AG04450 (cell line): ENCODE results near the gene C4orf33. TPM values are rescaled to one million over a fixed set of nuclear protein-coding genes. Genes with fewer than 3 reads are reported as not detected.
"Not testable (repeated sequence)": the region's sequence is repeated elsewhere in the genome, so short reads cannot be mapped to it uniquely, and the experiment has no call there.

ENCODE experiments used
- CTCF ChIA-PET: fragments of 300-600, 350-600 bp; formaldehyde crosslinking; extraction: SDS; loops from one replicate; lab custom pipeline; 2022; ENCODE audit warnings: antibody characterized with exemption, inconsistent platforms; lab: Charles Lee
- POLR2A ChIA-PET: fragments of 350-600 bp; formaldehyde crosslinking; extraction: SDS; loops from one replicate; lab custom pipeline; 2021; ENCODE audit warnings: antibody characterized with exemption, inconsistent platforms; lab: Yijun Ruan, JAX
- DNase-seq: peaks from one replicate; pipeline ENCODE4 v3.0.0-alpha.2; 2011; ENCODE audit warnings: low read depth, low spot score
- H3K27ac ChIP-seq: one replicate; pipeline ENCODE4 v1.5.1; 2012; ENCODE audit warnings: low read depth, low read length, control low read depth
- H3K27me3 ChIP-seq: one replicate; pipeline ENCODE4 v1.6.0; 2012; ENCODE audit warnings: low read length; ENCODE audit not compliant: control insufficient read depth, insufficient read depth
- H3K4me3 ChIP-seq: 2 replicates; pipeline ENCODE4 v1.5.1; 2011; ENCODE audit warnings: mild to moderate bottlenecking, low read depth, low read length, control low read depth
- H3K9me3 ChIP-seq: 2 replicates; pipeline ENCODE4 v1.5.1; 2012; ENCODE audit warnings: low read length; ENCODE audit not compliant: control insufficient read depth, insufficient read depth
- polyA minus RNA-seq: library from RNA; depleted of rRNA, polyadenylated mRNA; stranded (reverse); fragments of >200 nt; gene quantifications from 2 replicates; pipeline ENCODE4 v1.2.3, GENCODE V29; 2011; rRNA and poly(A)+ RNA removed
- polyA plus RNA-seq: library from polyadenylated mRNA; depleted of rRNA; stranded (reverse); fragments of >200 nt; gene quantifications from 2 replicates; pipeline ENCODE4 v1.2.3, GENCODE V29; 2011; rRNA removed
- TF ChIP-seq, protein P1 (sequence below): IDR thresholded peaks from 2 replicates; pipeline ENCODE4 v1.5.1; 2011; ENCODE audit warnings: low read depth, low read length, control low read depth, inconsistent platforms

The C4orf33 gene
- polyA plus RNA-seq (7.3 and 11.9 TPM in 2 replicates), polyA minus RNA-seq (3.0 and 5.5 TPM in 2 replicates)

GRCh38 chr4:129095811-129096454, at the start of gene C4orf33:
Gene C4orf33, plus strand, starts transcription at chr4:129096152. Its CDS starts 6,459 bp downstream, at chr4:129102611.
- Histone ChIP-seq H3K4me3 (peak within 1 kb of the TSS; percentile 71), H3K9me3 (no peaks in the 10 kb centered on the region), H3K27ac (peak within 1 kb of the TSS; percentile 82), H3K27me3 (no peaks in the 10 kb centered on the region)
- POLR2A ChIA-PET = no interaction called here
- TF ChIP-seq, protein P1, sequence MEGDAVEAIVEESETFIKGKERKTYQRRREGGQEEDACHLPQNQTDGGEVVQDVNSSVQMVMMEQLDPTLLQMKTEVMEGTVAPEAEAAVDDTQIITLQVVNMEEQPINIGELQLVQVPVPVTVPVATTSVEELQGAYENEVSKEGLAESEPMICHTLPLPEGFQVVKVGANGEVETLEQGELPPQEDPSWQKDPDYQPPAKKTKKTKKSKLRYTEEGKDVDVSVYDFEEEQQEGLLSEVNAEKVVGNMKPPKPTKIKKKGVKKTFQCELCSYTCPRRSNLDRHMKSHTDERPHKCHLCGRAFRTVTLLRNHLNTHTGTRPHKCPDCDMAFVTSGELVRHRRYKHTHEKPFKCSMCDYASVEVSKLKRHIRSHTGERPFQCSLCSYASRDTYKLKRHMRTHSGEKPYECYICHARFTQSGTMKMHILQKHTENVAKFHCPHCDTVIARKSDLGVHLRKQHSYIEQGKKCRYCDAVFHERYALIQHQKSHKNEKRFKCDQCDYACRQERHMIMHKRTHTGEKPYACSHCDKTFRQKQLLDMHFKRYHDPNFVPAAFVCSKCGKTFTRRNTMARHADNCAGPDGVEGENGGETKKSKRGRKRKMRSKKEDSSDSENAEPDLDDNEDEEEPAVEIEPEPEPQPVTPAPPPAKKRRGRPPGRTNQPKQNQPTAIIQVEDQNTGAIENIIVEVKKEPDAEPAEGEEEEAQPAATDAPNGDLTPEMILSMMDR = no peak
- CTCF ChIA-PET = interaction anchor here (0.7 kb wide), 1 partner anchor 1314 kb away, joined by 3 read pairs; the partner anchor contains the start of gene HSPA4L
- peak; percentile 18 for DNase-seq

DNA sequence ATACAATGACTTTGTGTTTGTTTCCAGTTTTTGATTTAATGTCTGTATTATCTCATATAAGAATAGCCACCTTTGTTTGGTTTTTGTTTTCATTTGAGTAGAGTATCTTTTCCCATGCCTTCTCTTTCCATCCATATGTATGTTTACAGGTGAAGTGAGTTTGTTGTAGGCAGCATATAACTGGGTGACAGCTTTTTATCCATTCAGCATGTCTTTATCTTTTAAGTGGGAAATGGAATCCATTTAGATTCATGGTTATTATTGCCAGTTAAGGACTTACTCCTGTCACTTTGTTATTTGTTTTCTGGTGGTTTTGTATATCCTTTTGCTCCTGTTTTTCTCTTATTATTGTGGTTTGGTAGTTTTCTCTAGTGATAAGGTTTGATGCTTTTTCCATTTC, 36.9 kb upstream of the C4orf33 start:
- Histone ChIP-seq H3K27me3 (no peaks in the 10 kb centered on the region), H3K9me3 (peaks cover 41% of the 10 kb centered on the region), H3K4me3 (no peak overlapping the region), H3K27ac (no peak overlapping the region)
- no peak for DNase-seq
- TF ChIP-seq, protein P1 = no peak
- ChIA-PET CTCF (interaction anchor here (0.6 kb wide), 1 partner anchor 531 kb away, joined by 3 read pairs; no protein-coding TSS in a partner anchor), POLR2A (no interaction called here)

- Histone ChIP-seq H3K27me3 (no peaks in the 10 kb centered on the region), H3K27ac (no peak overlapping the region), H3K4me3 (no peak overlapping the region), H3K9me3 (peaks cover 26% of the 10 kb centered on the region)
- TF ChIP-seq, protein P1 = no peak
- CTCF ChIA-PET = no interaction called here
- POLR2A ChIA-PET = no interaction called here
- DNase-seq = no peak
Measured at GRCh38 chr4:129062580-129062979, 33.4 kb upstream of the C4orf33 start.

DNA sequence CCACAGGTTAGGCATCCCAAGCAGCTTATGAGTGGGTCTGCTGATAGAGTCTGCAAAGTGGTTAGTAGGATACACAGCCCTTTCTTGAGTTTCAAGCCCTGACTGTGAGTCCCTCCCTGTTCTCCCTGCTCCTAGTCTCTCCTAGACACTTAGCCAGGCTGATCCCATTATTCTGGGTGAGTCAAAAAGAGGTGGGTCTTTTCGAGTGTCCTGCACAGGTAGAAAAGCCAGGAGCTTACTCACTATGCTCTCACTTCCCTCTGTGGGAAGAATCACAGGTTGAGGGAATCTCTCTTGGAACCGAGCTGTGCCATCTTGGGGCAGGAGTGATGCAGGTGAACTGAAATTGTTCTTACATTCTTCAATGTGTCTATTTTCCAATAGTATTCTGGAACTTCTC, 32.3 kb upstream of the C4orf33 start:
- no peak overlapping the region for H3K4me3 ChIP-seq
- peaks cover 22% of the 10 kb centered on the region for H3K9me3 ChIP-seq
- TF ChIP-seq, protein P1 = no peak
- ChIA-PET CTCF (no interaction called here), POLR2A (interaction anchor here (0.8 kb wide), 1 partner anchor 29 kb away, joined by 3 read pairs; the partner anchor contains the start of gene SCLT1)
- no peak overlapping the region for H3K27ac ChIP-seq
- DNase-seq = no peak
- H3K27me3 ChIP-seq = no peaks in the 10 kb centered on the region

DNA sequence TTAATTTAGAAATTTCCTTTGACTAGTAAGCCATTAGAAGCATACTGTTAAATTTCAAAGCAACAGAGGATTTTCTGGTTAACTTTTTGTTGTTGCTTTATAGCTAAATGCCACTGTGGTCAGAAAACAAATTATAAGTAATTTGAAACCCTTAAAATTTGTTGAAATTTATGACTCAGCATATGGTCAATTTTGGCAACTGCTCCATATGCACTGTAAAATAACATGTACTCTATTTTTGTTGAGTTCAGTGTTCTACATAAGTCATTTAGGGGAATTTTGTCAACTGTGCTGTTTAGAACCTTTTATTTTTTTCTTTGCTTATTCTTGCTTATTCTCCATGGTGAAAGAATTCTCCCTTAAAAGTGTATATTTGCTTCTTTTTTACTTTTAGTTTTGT, 31.2 kb upstream of the C4orf33 start:
- peaks cover 22% of the 10 kb centered on the region; the same call in 1 of the 2 replicates for H3K9me3 ChIP-seq
- no peak overlapping the region for H3K4me3 ChIP-seq
- peak; percentile 8 for DNase-seq
- no peaks in the 10 kb centered on the region for H3K27me3 ChIP-seq
- POLR2A ChIA-PET = interaction anchor here (0.6 kb wide), 1 partner anchor 19 kb away, joined by 3 read pairs; no protein-coding TSS in a partner anchor
- no peak overlapping the region for H3K27ac ChIP-seq
- CTCF ChIA-PET = interaction anchor here (0.6 kb wide), 2 partner anchors 287 to 440 kb away, joined by 3 to 4 read pairs; no protein-coding TSS in a partner anchor
- TF ChIP-seq, protein P1 = no peak

DNA sequence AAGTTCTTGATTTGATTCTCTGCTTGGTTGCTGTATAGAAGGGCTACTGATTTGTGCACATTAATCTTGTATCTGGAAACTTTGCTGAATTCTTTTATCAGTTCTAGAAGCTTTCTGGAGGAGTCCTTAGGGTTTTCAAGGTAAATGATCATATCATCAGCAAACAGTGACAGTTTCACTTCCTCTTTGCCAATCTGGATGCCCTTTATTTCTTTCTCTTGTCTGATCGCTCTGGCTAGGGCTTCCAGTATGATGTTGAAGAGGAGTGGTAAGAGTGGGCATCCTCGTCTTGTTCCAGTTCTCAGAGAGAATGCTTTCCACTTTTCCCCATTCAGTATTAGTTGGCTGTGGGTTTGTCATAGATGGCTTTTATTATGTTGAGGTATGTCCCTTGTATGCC, 26.4 kb upstream of the C4orf33 start:
- H3K27me3 ChIP-seq, H3K4me3 ChIP-seq, DNase-seq, H3K9me3 ChIP-seq, POLR2A ChIA-PET, CTCF ChIA-PET, H3K27ac ChIP-seq: not testable (repeated sequence)
